ENCODE results near the gene PSMD9. TPM values are rescaled to one million over a fixed set of nuclear protein-coding genes. Genes with fewer than 3 reads are reported as not detected.
"Not testable (repeated sequence)": the region's sequence is repeated elsewhere in the genome, so short reads cannot be mapped to it uniquely, and the experiment has no call there.

The PSMD9 gene
- total RNA-seq, 2 donors from 2014 or later: 41.4 to 50.9 TPM

DNA sequence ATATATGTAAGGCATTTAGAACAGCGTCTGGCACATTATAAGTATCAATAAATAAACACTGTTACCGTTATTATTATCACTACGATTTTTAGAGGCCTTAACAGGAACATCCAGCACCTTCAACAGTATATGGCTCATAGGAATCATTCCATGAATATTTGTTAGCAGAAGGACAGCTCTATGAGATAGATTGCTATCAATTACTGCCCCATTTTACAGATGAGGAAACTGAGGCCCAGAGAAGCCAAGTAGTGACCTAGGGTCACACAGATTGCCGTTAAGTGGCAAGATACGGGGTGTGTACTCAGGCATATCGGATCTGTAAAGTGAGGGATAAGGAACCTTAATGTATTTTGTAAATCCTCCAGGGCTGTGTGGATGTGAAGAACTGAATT, 510 bp upstream of the PSMD9 start:
- Mint-ChIP-seq H3K4me1 (peaks cover 14% of the 10 kb centered on the region), H3K36me3 (ENCODE audit: low read depth) (peaks cover 17% of the 10 kb centered on the region), H3K27ac (peak overlapping the region; percentile 98), H3K27me3 (ENCODE audit: insufficient read depth) (peaks cover 14% of the 10 kb centered on the region), H3K4me3 (peak overlapping the region; percentile 88), H3K9me3 (peaks cover 2% of the 10 kb centered on the region)
- WGBS, 2 experiments (ENCODE audit: insufficient coverage in 1 of 2, insufficient read length in 1 of 2): 67 to 75% methylated on average over 4 to 6 of the region's 6 CpGs
- peaks cover 12% of the 10 kb centered on the region for H3K36me3 ChIP-seq (ENCODE audit: control insufficient read depth, insufficient read depth, low read length)
- H3K9ac ChIP-seq (ENCODE audit: extremely low read depth, low read length, poor library complexity, severe bottlenecking): peak overlapping the region; percentile 91
- no peak for DNase-seq
- H3K27ac ChIP-seq (ENCODE audit: low read depth, low read length): no peak overlapping the region
- no peaks in the 10 kb centered on the region for H3K9me3 ChIP-seq (ENCODE audit: control insufficient read depth, low read length)
- peak overlapping the region; percentile 89 for H3K4me3 ChIP-seq (ENCODE audit: low read length)
- H3K4me1 ChIP-seq (ENCODE audit: control insufficient read depth, insufficient read depth, low read length): peaks cover under 1% of the 10 kb centered on the region
- peak; percentile 61 for TF ChIP-seq CTCF (conservative IDR thresholded peaks at IDR 0.05)
- H3K27me3 ChIP-seq (ENCODE audit: control insufficient read depth, insufficient read depth, low read length, poor library complexity, severe bottlenecking): no peaks in the 10 kb centered on the region

DNA sequence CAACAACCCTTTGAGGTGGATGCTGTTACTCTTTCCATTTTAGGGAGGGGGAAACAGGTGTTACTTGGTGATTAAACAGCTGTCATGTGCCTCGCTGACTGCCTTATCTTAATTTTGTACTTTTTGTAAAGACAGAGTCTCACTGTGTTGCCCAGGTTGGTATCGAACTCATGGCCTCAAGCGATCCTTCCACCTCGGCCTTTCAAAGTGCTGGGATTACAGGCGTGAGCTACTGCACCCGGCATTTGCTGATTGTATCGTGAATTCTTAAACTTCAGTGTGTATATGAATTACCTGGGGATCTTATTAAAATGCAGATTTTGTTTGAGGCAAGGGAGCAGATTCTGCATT, 659 bp downstream of the PSMD9 start:
- peak overlapping the region; percentile 91 for H3K9ac ChIP-seq (ENCODE audit: extremely low read depth, low read length, poor library complexity, severe bottlenecking)
- TF ChIP-seq CTCF (conservative IDR thresholded peaks at IDR 0.05): no peak
- Mint-ChIP-seq H3K4me1 (peaks cover 23% of the 10 kb centered on the region), H3K27me3 (ENCODE audit: insufficient read depth) (peaks cover 14% of the 10 kb centered on the region), H3K4me3 (peak overlapping the region; percentile 88), H3K27ac (peak overlapping the region; percentile 98), H3K36me3 (ENCODE audit: low read depth) (peaks cover 17% of the 10 kb centered on the region), H3K9me3 (peaks cover 2% of the 10 kb centered on the region)
- H3K27ac ChIP-seq (ENCODE audit: low read depth, low read length): peak overlapping the region; percentile 93
- 11 to 12% methylated on average over 7 of the region's 7 CpGs for WGBS, 2 experiments (ENCODE audit: insufficient coverage in 1 of 2, insufficient read length in 1 of 2)
- H3K4me1 ChIP-seq (ENCODE audit: control insufficient read depth, insufficient read depth, low read length): peaks cover 11% of the 10 kb centered on the region
- DNase-seq: no peak
- peak overlapping the region; percentile 89 for H3K4me3 ChIP-seq (ENCODE audit: low read length)
- H3K9me3 ChIP-seq (ENCODE audit: control insufficient read depth, low read length): no peaks in the 10 kb centered on the region
- no peaks in the 10 kb centered on the region for H3K27me3 ChIP-seq (ENCODE audit: control insufficient read depth, insufficient read depth, low read length, poor library complexity, severe bottlenecking)
- peaks cover 12% of the 10 kb centered on the region for H3K36me3 ChIP-seq (ENCODE audit: control insufficient read depth, insufficient read depth, low read length)

- Histone ChIP-seq H3K36me3 (ENCODE audit: control insufficient read depth, insufficient read depth, low read length) (peaks cover 12% of the 10 kb centered on the region), H3K4me1 (ENCODE audit: control insufficient read depth, insufficient read depth, low read length) (peaks cover 11% of the 10 kb centered on the region), H3K4me3 (ENCODE audit: low read length) (peak overlapping the region; percentile 89), H3K9ac (ENCODE audit: extremely low read depth, low read length, poor library complexity, severe bottlenecking) (peak overlapping the region; percentile 91)
- Mint-ChIP-seq H3K4me3 (peak overlapping the region; percentile 88), H3K27me3 (ENCODE audit: insufficient read depth) (peaks cover 14% of the 10 kb centered on the region), H3K4me1 (peaks cover 27% of the 10 kb centered on the region), H3K36me3 (ENCODE audit: low read depth) (peaks cover 17% of the 10 kb centered on the region)
- H3K27me3 ChIP-seq (ENCODE audit: control insufficient read depth, insufficient read depth, low read length, poor library complexity, severe bottlenecking); DNase-seq; H3K27ac ChIP-seq (ENCODE audit: low read depth, low read length); H3K9me3 Mint-ChIP-seq; H3K9me3 ChIP-seq (ENCODE audit: control insufficient read depth, low read length); H3K27ac Mint-ChIP-seq: not testable (repeated sequence)
- 81 to 85% methylated on average over 5 to 6 of the region's 6 CpGs for WGBS, 2 experiments (ENCODE audit: insufficient coverage in 1 of 2, insufficient read length in 1 of 2)
These were observed 1.1 kb downstream of the PSMD9 start for GRCh38 chr12:121889661-121890060.

Data from endodermal cell (in vitro differentiated cells).